GM19395 (cell line): ENCODE results near the gene C15orf61.

Source experiments
- ATAC-seq: cut with Tn5 transposase; IDR thresholded peaks from one replicate; pipeline ENCODE4 v1.9.1; 2021; ENCODE audit warnings: mild to moderate bottlenecking, moderate library complexity; ENCODE audit not compliant: unreplicated experiment

Gene C15orf61

GRCh38 chr15:67512933-67513714, 7.8 kb upstream of the C15orf61 start:
- no peak for ATAC-seq

GRCh38 chr15:67515090-67515489, 5.8 kb upstream of the C15orf61 start:
- ATAC-seq: no peak

- ATAC-seq: no peak
Observed at GRCh38 chr15:67515557-67515956, 5.4 kb upstream of the C15orf61 start.

- ATAC-seq: peak; percentile 21
Observed at GRCh38 chr15:67520321-67521028, 456 bp upstream of the C15orf61 start.

GRCh38 chr15:67521783-67522568, 1.0 kb downstream of the C15orf61 start:
- ATAC-seq: no peak

- no peak for ATAC-seq
Observed at GRCh38 chr15:67523330-67523729, 2.4 kb downstream of the C15orf61 start.

GRCh38 chr15:67524235-67524634, 3.3 kb downstream of the C15orf61 start:
- no peak for ATAC-seq

- ATAC-seq: no peak
Observed at GRCh38 chr15:67528513-67528912, 7.6 kb downstream of the C15orf61 start.

GRCh38 chr15:67531379-67531914, 10.5 kb downstream of the C15orf61 start:
- ATAC-seq: no peak

GRCh38 chr15:67533873-67534272, 12.9 kb downstream of the C15orf61 start:
- no peak for ATAC-seq

GRCh38 chr15:67534360-67534759, 13.4 kb downstream of the C15orf61 start:
- no peak for ATAC-seq

GRCh38 chr15:67537771-67538170, 16.8 kb downstream of the C15orf61 start:
- no peak for ATAC-seq

- peak; percentile 44 for ATAC-seq
Observed at GRCh38 chr15:67542420-67543347, 21.8 kb downstream of the C15orf61 start, which contains the start of gene MAP2K5. TSS of gene MAP2K5 (plus strand) at chr15:67542703. CDS start at chr15:67543336, 633 bp downstream.

GRCh38 chr15:67543348-67543718, 22.4 kb downstream of the C15orf61 start:
- no peak for ATAC-seq

GRCh38 chr15:67544475-67544874, 23.5 kb downstream of the C15orf61 start:
- ATAC-seq: no peak

GRCh38 chr15:67545864-67546263, 24.9 kb downstream of the C15orf61 start:
- no peak for ATAC-seq

- no peak for ATAC-seq
Observed at GRCh38 chr15:67547064-67547463, 26.1 kb downstream of the C15orf61 start.

GRCh38 chr15:67547836-67548235, 26.9 kb downstream of the C15orf61 start:
- ATAC-seq: no peak

GRCh38 chr15:67548236-67548852, 27.4 kb downstream of the C15orf61 start:
- ATAC-seq: no peak
